Measurements from ENCODE around the gene PAM.

DNA sequence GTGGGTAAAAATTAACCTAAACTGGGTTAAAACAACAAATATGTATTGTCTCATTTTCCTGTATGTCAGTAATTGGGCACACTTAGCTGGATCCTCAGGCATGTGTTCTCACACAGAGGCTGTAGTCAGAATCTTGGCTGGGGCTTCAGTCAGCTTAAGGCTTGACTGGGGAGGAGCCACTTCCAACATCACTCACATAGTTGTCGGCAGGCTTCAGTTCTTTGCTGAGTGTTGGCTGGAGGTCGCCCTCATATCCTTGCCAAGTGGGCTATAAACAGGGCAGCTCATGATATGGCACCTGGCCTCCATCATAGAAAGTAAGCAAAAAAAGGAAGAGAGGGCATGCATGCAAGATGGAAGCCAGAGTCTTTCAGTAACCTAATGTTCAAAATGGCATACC lies 191.9 kb downstream of the PAM start:
- TF ChIP-seq, protein P1, sequence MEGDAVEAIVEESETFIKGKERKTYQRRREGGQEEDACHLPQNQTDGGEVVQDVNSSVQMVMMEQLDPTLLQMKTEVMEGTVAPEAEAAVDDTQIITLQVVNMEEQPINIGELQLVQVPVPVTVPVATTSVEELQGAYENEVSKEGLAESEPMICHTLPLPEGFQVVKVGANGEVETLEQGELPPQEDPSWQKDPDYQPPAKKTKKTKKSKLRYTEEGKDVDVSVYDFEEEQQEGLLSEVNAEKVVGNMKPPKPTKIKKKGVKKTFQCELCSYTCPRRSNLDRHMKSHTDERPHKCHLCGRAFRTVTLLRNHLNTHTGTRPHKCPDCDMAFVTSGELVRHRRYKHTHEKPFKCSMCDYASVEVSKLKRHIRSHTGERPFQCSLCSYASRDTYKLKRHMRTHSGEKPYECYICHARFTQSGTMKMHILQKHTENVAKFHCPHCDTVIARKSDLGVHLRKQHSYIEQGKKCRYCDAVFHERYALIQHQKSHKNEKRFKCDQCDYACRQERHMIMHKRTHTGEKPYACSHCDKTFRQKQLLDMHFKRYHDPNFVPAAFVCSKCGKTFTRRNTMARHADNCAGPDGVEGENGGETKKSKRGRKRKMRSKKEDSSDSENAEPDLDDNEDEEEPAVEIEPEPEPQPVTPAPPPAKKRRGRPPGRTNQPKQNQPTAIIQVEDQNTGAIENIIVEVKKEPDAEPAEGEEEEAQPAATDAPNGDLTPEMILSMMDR (IDR thresholded peaks at IDR 0.05): no peak
- no peak for TF ChIP-seq POLR2A (IDR thresholded peaks at IDR 0.05)
